Transverse colon (tissue), 4 donors: ENCODE results near the gene MAN1C1. TPM values are rescaled to one million over a fixed set of nuclear protein-coding genes. Genes with fewer than 3 reads are reported as not detected.

Experiments
- DNase-seq: peaks from one replicate; pipeline ENCODE4 v3.0.0-alpha.2; 2019
- H3K27ac ChIP-seq, 4 donors: fragments of 200-600 bp; sonication (generic); 2 replicates each; pipeline ENCODE4 v1.5.1; 2016 to 2018; ENCODE audit warnings: inconsistent platforms in 4 of 4
- H3K27me3 ChIP-seq: fragments of 200-600 bp; sonication (generic); 2 replicates; pipeline ENCODE4 v1.5.1; 2017; ENCODE audit warnings: inconsistent platforms
- H3K36me3 ChIP-seq, 4 donors: fragments of 200-600 bp; sonication (generic); 2 replicates each; pipeline ENCODE4 v1.5.1; 2017 to 2019; ENCODE audit warnings: inconsistent platforms in 4 of 4
- H3K4me1 ChIP-seq, 4 donors: fragments of 200-600 bp; sonication (generic); 2 replicates each; pipeline ENCODE4 v1.5.1; 2017 to 2020; ENCODE audit warnings: inconsistent platforms in 4 of 4
- H3K4me3 ChIP-seq, 4 donors: fragments of 200-600 bp; sonication (generic); 1 replicate in 1 of 4; 2 replicates in 3 of 4; pipeline versions ENCODE4 v1.5.1 to v1.6.1; 2017 to 2019; ENCODE audit warnings: inconsistent platforms in 4 of 4
- H3K9me3 ChIP-seq, 2 donors: fragments of 200-600 bp; sonication (generic); 2 replicates each; pipeline ENCODE4 v1.5.1; 2017 to 2019; ENCODE audit warnings: inconsistent platforms in 2 of 2
- CTCF ChIP-seq, 5 experiments: fragments of 200-600 bp in 3 of 5; fragments of 450-650 bp in 2 of 5; sonication (generic) in 3 of 5; IDR thresholded peaks; 1 replicate in 2 of 5; 2 replicates in 3 of 5; pipeline ENCODE4 v1.5.1; 2016 to 2017; ENCODE audit warnings: antibody characterized with exemption in 5 of 5, inconsistent platforms in 3 of 5, mild to moderate bottlenecking in 2 of 5, moderate library complexity in 1 of 5
- EP300 ChIP-seq: sonication (generic); formaldehyde crosslinking; IDR thresholded peaks from one replicate; pipeline ENCODE4 v1.6.1; 2017; ENCODE audit warnings: antibody characterized with exemption, low read depth
- POLR2A ChIP-seq: fragments of 450-650 bp; IDR thresholded peaks from one replicate; pipeline ENCODE4 v1.6.1; 2016; ENCODE audit warnings: antibody characterized with exemption, mild to moderate bottlenecking, moderate library complexity
- POLR2AphosphoS5 ChIP-seq, 3 donors: sonication (generic); formaldehyde crosslinking; IDR thresholded peaks; one replicate each; pipeline ENCODE4 v1.6.1; 2016; ENCODE audit warnings: antibody characterized with exemption in 3 of 3
- WGBS, 2 donors: methylation state at CpG; one replicate each; pipeline ENCODE4 v1.1.5; 2018; ENCODE audit warnings: low coverage in 1 of 2; 5-methylcytosine and 5-hydroxymethylcytosine counted together
- in situ Hi-C, 4 donors: fragments of 200-750 bp; cut with MboI; loops; one replicate each; pipeline versions ENCODE4 v1.15.0 to v1.15.1; 2017; ENCODE audit warnings: low sequenced_read_pairs in 3 of 4, low pct_ligation_motif_present in 1 of 4, low pct_unique_long_range_greater_than_20kb in 1 of 4
- intact Hi-C: fragments of 100-400 bp; cut with DNase I; formaldehyde crosslinking; loops from one replicate; pipeline ENCODE4 v1.15.1; 2023; ENCODE audit warnings: low total_unique reads
- total RNA-seq, 4 donors: library from RNA; depleted of rRNA; stranded (reverse); fragments of >200 nt; gene quantifications; one replicate each; pipeline ENCODE4 v1.1.0, GENCODE V29; 2016

MAN1C1 gene
- total RNA-seq, 4 donors from 2014 or later, result 2.4 to 6.8 (median 4.3) TPM

DNA sequence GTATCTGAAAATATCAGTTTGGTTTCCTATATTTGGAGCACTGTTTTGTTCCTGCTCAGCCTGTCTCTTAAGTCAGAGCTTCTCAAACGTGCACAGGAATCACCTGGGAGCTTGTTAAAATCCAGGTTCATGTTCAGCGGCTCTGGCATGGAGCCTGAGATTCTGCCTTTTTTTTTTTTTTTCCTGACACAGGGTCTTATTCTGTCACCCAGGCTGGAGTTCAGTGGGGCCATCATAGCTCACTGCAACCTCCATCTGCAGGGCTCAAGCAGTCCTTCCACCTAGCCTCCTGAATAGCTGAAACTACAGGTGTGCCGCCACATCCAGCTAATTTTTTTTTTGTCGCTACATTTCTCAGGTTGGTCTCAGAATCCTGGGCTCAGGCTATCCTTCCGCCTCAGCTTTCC lies 171.2 kb downstream of the MAN1C1 start:
- Histone ChIP-seq H3K27me3 (no peaks in the 10 kb centered on the region), H3K27ac (no peak overlapping the region), H3K4me3 (no peak overlapping the region), H3K9me3 (no peaks in the 10 kb centered on the region), H3K36me3 (no peaks in the 10 kb centered on the region), H3K4me1 (peaks cover 0 to 19% (median 0%) of the 10 kb centered on the region in 4 donors)
- in situ Hi-C loops, result loop anchor here in 1 of 4 donors (25.0 kb wide), 1 partner anchor 175 kb away; the partner anchor contains the start of gene MAN1C1
- TF ChIP-seq POLR2A (no peak), CTCF (IDR thresholded peaks at IDR 0.05) (no peak), POLR2AphosphoS5 (IDR thresholded peaks at IDR 0.05) (no peak), EP300 (no peak)
- DNase-seq, result no peak
- WGBS, 2 donors, result 88 to 100% methylated on average over 1 to 5 of the region's 5 CpGs
- intact Hi-C loops, result no loop called here

DNA sequence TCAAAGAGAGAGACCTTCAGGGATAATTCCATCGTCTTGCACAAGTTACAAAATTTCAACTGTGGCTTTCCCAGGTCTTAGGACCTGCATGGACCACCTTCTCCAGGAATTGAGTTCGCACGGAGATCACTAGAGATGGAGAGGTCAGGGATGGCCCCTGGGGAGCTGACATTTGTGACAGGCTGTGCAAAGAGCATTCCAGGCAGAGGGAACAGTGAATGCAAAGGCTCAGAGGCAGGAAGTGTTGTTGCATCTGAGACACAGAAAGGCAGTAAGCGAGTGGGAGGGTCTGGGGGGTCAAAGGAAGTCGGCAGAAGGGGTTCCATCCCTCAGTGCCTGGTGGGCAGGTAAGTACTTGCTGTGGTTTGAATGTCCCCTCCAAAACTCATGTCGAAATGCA lies 173.9 kb downstream of the MAN1C1 start:
- TF ChIP-seq POLR2AphosphoS5 (IDR thresholded peaks at IDR 0.05) (no peak), EP300 (no peak), CTCF (IDR thresholded peaks at IDR 0.05) (no peak), POLR2A (no peak)
- intact Hi-C loops (no loop called here), in situ Hi-C loops (loop anchor here in 3 of 4 donors (10.0 to 25.0 kb wide), 2 partner anchors 176 to 178 kb away; partner anchors contain the start of gene MAN1C1 (in 3 of the 3))
- no peak overlapping the region for H3K4me3 ChIP-seq
- no peak overlapping the region for H3K27ac ChIP-seq
- H3K27me3 ChIP-seq, result no peaks in the 10 kb centered on the region
- 57 to 83% methylated on average over 2 to 6 of the region's 6 CpGs for WGBS, 2 donors
- no peak for DNase-seq
- no peaks in the 10 kb centered on the region for H3K36me3 ChIP-seq
- peaks cover 0 to 8% (median 0%) of the 10 kb centered on the region in 4 donors for H3K4me1 ChIP-seq
- no peaks in the 10 kb centered on the region for H3K9me3 ChIP-seq

DNA sequence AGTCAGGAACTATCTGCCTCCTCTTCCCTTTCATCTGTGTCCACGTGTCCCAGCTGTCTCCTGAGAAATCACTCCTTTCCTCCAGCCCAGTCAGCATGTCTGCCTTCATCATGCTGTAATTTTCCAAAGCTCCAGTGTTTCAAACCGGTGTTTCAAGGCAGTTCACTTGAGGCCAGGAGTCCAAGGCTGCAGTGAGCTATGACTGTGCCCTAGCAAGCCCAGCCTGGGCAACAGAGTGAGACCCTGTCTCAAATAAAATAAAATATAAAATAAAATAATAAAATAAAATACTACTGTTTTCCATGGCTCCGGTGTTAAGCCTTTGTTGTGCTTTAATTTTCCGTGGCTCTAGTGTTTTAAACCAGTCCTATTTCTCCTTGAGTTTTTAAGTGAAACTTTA lies 175.5 kb downstream of the MAN1C1 start:
- in situ Hi-C loops, result loop anchor here in 3 of 4 donors (10.0 to 25.0 kb wide), 2 partner anchors 177 to 180 kb away; partner anchors contain the start of gene MAN1C1 (in 3 of the 3)
- no peak for DNase-seq
- Histone ChIP-seq H3K27me3 (no peaks in the 10 kb centered on the region), H3K4me1 (peaks cover 3 to 4% (median 4%) of the 10 kb centered on the region in 4 donors), H3K36me3 (no peaks in the 10 kb centered on the region), H3K27ac (no peak overlapping the region), H3K9me3 (no peaks in the 10 kb centered on the region), H3K4me3 (no peak overlapping the region)
- 61 to 66% methylated on average over 4 of the region's 4 CpGs for WGBS, 2 donors
- intact Hi-C loops, result no loop called here
- no peak for TF ChIP-seq EP300
- TF ChIP-seq POLR2A, result no peak
- TF ChIP-seq POLR2AphosphoS5 (IDR thresholded peaks at IDR 0.05), result no peak
- TF ChIP-seq CTCF (IDR thresholded peaks at IDR 0.05), result no peak

DNA sequence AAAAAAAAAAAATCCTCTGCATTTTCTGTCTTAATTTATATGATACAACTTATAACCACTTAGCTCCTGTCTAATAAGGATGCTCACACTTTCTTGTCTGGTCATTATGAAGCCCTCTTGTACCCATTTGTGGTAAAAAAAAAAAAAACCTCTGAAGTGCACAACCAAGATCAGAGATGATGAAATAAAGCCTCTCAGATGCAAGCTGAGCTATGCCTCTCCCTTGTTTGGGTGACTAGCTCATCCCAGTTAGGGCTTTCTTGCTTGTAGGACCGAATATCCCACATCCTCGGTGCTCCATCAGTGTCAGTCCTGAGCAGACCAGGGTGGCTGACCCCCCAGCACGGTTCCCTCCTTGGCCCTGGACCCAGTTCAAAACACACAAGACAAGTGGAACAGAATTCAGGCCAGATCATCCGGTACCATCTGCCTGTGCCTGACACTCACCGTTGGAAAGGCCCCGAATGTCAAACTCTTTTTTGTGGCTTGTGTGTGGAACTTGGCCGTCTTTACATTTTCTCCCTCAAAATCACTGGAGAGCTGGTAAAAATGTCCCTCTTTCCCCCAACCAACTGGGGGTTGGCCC lies 177.1 kb downstream of the MAN1C1 start:
- H3K4me1 ChIP-seq, result peaks cover 3 to 4% (median 4%) of the 10 kb centered on the region in 4 donors
- DNase-seq, result no peak
- WGBS, 2 donors, result 63% methylated on average over 7 of the region's 7 CpGs; no CpG with 5 or more reads in 1 of the 2 donors
- TF ChIP-seq POLR2A, result no peak
- TF ChIP-seq EP300, result no peak
- TF ChIP-seq CTCF (IDR thresholded peaks at IDR 0.05), result no peak
- no peak for TF ChIP-seq POLR2AphosphoS5 (IDR thresholded peaks at IDR 0.05)
- no peaks in the 10 kb centered on the region for H3K27me3 ChIP-seq
- H3K4me3 ChIP-seq, result no peak overlapping the region
- no peaks in the 10 kb centered on the region for H3K36me3 ChIP-seq
- no peaks in the 10 kb centered on the region for H3K9me3 ChIP-seq
- intact Hi-C loops (no loop called here), in situ Hi-C loops (loop anchor here in 3 of 4 donors (10.0 to 25.0 kb wide), 2 partner anchors 179 to 181 kb away; partner anchors contain the start of gene MAN1C1 (in 3 of the 3))
- H3K27ac ChIP-seq, result no peak overlapping the region
